Ammon's horn (tissue), 1 donor: ENCODE measurements around the gene WDR37.

Experiments used
- DNase-seq: peaks from one replicate; pipeline ENCODE4 v3.0.0-alpha.2; 2016; ENCODE audit warnings: low spot score

Gene WDR37

GRCh38 chr10:1169981-1170866 is 114.0 kb downstream of the WDR37 start:
- no peak for DNase-seq

GRCh38 chr10:1170867-1171180 is 114.6 kb downstream of the WDR37 start:
- no peak for DNase-seq

- no peak for DNase-seq
Measured at GRCh38 chr10:1171182-1171581, 115.0 kb downstream of the WDR37 start.

GRCh38 chr10:1171586-1171985 is 115.4 kb downstream of the WDR37 start:
- DNase-seq = no peak

GRCh38 chr10:1172256-1172984 is 116.2 kb downstream of the WDR37 start:
- no peak for DNase-seq

DNA sequence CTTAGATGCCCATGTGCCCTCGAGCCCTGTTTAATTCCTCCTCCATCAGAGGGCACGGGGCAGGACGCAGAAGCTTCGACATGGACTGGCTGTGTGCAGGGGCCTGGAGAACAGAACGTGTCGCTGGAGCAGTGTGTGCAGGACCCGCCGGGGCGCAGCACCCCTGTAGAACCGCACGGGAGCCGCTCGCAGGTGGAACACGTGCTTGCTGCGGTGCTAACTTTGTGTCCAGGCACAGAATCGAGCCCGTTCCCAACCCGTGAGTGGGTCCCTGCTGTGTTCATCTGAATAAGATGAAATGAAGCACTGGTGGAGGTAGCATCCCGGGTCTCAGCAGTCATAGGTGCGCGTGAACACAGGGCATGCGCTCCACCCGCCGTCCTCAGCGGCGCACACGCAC is 116.9 kb downstream of the WDR37 start:
- no peak for DNase-seq

DNA sequence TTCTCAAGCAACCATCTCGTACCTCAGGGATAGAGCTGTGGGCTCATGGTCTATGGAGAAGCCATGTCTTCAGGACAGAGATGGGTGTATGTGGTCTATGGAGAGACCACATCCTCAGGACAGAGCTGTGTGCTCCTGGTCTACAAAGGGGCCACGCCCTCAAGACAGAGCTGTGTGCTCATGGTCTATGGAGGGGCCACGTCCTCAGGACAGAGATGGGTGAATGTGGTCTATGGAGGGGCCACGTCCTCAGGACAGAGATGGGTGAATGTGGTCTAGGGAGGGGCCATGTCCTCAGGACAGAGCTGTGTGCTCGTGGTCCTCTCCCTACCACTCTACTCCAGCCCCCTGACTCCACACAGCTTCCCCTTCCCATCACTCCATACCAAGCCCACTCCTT is 117.8 kb downstream of the WDR37 start:
- no peak for DNase-seq

GRCh38 chr10:1175956-1176565 is 119.9 kb downstream of the WDR37 start:
- no peak for DNase-seq

GRCh38 chr10:1177936-1178335 is 121.8 kb downstream of the WDR37 start:
- DNase-seq = no peak

- no peak for DNase-seq
Measured at GRCh38 chr10:1178506-1178905, 122.3 kb downstream of the WDR37 start.

DNA sequence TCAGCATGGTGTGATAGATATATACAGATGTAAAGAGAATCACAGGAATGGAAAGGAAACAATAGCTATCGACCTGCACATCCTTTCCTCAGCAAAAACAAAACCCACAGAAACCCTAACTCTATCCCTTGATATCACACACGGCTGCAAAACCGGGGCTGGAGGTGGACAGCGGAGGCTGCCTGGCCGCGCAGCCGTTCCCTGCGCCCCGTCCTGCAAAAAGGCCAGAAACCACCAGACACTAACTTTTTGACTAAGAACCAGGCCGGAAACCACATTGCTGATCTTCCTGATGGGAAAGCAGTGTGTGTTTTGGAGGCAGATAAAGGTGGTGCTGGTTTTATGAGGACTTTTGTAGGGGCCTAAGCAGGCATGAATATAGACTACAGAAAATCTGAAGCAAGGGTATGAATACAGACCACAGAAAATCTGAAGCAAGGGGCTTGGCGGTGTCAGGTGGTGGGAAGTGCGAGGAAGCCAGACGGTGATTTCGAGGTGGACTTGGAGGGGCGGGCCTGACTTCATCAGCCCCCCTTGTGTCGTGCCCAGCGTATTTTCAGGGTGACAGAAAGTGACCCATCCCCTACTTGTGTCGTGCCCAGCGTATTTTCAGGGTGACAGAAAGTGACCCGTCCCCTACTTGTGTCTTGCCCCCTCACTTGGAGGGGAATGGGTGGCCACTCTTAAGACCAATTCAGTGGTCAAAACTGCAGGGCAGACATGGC is 123.3 kb downstream of the WDR37 start:
- DNase-seq = no peak

DNA sequence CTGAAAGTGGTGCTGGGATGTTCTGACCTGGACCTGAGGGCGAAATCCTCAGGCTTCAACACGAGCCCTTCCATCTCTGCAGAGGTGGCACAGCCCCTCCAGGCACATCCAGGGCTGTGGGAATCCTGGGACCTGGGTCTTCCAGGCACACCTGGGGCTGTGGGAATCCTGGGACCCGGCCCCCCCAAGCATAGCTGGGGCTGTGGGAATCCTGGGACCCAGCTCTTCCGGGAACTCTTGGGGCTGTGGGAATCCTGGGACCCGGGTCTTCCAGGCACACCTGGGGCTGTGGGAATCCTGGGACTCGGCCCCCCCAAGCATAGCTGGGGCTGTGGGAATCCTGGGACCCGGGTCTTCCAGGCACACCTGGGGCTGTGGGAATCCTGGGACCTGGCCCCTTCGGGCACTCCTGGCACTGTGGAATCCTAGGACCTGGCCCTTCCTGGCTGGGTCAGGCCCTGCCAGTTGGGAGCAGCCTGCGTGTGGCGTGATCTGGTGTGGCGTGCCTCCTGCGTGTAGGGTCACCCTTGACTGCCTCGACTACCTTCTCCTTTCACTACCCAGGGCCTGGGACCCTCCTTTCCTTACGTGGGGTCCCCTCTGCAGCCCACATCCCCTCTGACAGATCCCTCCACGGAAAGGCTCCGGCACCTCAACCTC is 124.0 kb downstream of the WDR37 start:
- no peak for DNase-seq

GRCh38 chr10:1180836-1181235 is 124.7 kb downstream of the WDR37 start:
- DNase-seq = peak; percentile 56
